SU-DHL-6 (cell line): ENCODE measurements around the gene PDLIM4.

ENCODE experiments used
- H2AFZ ChIP-seq: fragments of 200-600 bp; sonication (generic); 2 replicates; pipeline ENCODE4 v1.6.1; 2014; ENCODE audit warnings: low read depth, mild to moderate bottlenecking, moderate library complexity, mixed read lengths, antibody characterized with exemption, low read length; ENCODE audit not compliant: severe bottlenecking
- H3F3A ChIP-seq: fragments of 200-600 bp; shearing (Covaris generic); 2 replicates; pipeline ENCODE4 v1.6.0; 2016; ENCODE audit warnings: antibody characterized with exemption, mild to moderate bottlenecking; ENCODE audit not compliant: insufficient read depth
- H3K27ac ChIP-seq: fragments of 200-600 bp; sonication (generic); 2 replicates; pipeline ENCODE4 v1.5.1; 2016; ENCODE audit warnings: low read depth, mild to moderate bottlenecking, low read length, moderate library complexity, mixed read lengths
- H3K27me3 ChIP-seq: fragments of 200-600 bp; sonication (generic), shearing (Covaris generic); 2 replicates; pipeline ENCODE4 v1.6.0; 2014; ENCODE audit warnings: mild to moderate bottlenecking, low read length
- H3K36me3 ChIP-seq: fragments of 200-600 bp; sonication (generic); 2 replicates; pipeline ENCODE4 v1.6.1; 2014; ENCODE audit warnings: mild to moderate bottlenecking, low read length, mixed read lengths
- H3K4me2 ChIP-seq: fragments of 300-600, 200-600 bp; shearing (Covaris generic), sonication (generic); 2 replicates; pipeline ENCODE4 v1.6.0; 2014; ENCODE audit warnings: low read length, low read depth, mild to moderate bottlenecking; ENCODE audit not compliant: poor library complexity, severe bottlenecking
- H3K4me3 ChIP-seq: fragments of 200-600 bp; sonication (generic); 2 replicates; pipeline ENCODE4 v1.5.1; 2014; ENCODE audit warnings: antibody characterized with exemption, low read length, mild to moderate bottlenecking, mixed read lengths; ENCODE audit not compliant: insufficient read depth, poor library complexity, severe bottlenecking
- H3K79me2 ChIP-seq: fragments of 200-600 bp; sonication (generic); 2 replicates; pipeline ENCODE4 v1.6.1; 2014; ENCODE audit warnings: mild to moderate bottlenecking, low read length, moderate library complexity; ENCODE audit not compliant: insufficient read depth
- H3K9ac ChIP-seq: fragments of 200-600 bp; sonication (generic); 2 replicates; pipeline ENCODE4 v1.7.0; 2014; ENCODE audit warnings: mild to moderate bottlenecking, low read length
- H3K9me2 ChIP-seq: fragments of 200-600 bp; sonication (generic); replicated peaks from 2 replicates; pipeline ENCODE4 v1.6.1; 2014; ENCODE audit warnings: low read length; ENCODE audit not compliant: insufficient read depth
- H3K9me3 ChIP-seq: fragments of 200-600 bp; sonication (generic); 2 replicates; pipeline ENCODE4 v1.6.1; 2014; ENCODE audit warnings: low read length, mixed read lengths; ENCODE audit not compliant: insufficient read depth
- H4K20me1 ChIP-seq: fragments of 200-600 bp; sonication (generic); 2 replicates; pipeline ENCODE4 v1.6.1; 2014; ENCODE audit warnings: low read depth, mild to moderate bottlenecking, antibody characterized with exemption, low read length, moderate library complexity, mixed read lengths
- EZH2phosphoT487 ChIP-seq: fragments of 200-600 bp; sonication (generic), shearing (Covaris generic); conservative IDR thresholded peaks from 2 replicates; pipeline ENCODE4 v1.6.1; 2018; ENCODE audit warnings: mild to moderate bottlenecking, antibody characterized with exemption, low read length, moderate library complexity, mixed read lengths
- TF ChIP-seq, protein P1 (sequence below): fragments of 200-600 bp; sonication (generic); IDR thresholded peaks from one replicate; pipeline ENCODE4 v1.5.1; 2017; ENCODE audit warnings: antibody characterized with exemption, mild to moderate bottlenecking, low read length, moderate library complexity; ENCODE audit not compliant: insufficient read depth, poor library complexity, severe bottlenecking

The PDLIM4 gene

DNA sequence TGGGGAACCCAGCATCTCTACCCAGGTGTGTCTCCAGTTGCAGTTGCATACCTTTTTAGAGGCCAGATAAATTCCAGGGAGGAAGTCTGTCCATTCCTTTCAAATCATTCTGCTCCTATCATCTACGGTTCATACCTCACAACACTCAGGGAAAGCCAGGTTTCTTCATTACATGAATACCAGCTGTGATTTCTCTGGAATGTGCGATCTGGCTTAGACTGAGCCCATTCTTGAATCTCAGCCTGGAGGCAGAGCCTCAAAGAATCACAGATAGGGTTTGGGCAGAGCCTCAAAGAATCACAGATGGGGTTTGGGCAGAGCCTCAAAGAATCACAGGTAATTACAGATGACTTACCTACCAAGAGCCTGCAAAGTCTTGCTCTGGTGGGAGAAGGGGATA lies 37.0 kb upstream of the PDLIM4 start:
- H3F3A ChIP-seq = no peaks in the 10 kb centered on the region
- no peak overlapping the region for H3K27ac ChIP-seq
- no peak overlapping the region for H3K9ac ChIP-seq
- H3K9me3 ChIP-seq = no peaks in the 10 kb centered on the region
- no peak overlapping the region for H3K4me2 ChIP-seq
- no peak overlapping the region for H2AFZ ChIP-seq
- no peak overlapping the region for H3K4me3 ChIP-seq
- H3K9me2 ChIP-seq = no peaks in the 10 kb centered on the region
- H3K27me3 ChIP-seq = no peaks in the 10 kb centered on the region
- no peaks in the 10 kb centered on the region for H3K79me2 ChIP-seq
- no peaks in the 10 kb centered on the region for H4K20me1 ChIP-seq
- H3K36me3 ChIP-seq = no peaks in the 10 kb centered on the region
- TF ChIP-seq, protein P1, sequence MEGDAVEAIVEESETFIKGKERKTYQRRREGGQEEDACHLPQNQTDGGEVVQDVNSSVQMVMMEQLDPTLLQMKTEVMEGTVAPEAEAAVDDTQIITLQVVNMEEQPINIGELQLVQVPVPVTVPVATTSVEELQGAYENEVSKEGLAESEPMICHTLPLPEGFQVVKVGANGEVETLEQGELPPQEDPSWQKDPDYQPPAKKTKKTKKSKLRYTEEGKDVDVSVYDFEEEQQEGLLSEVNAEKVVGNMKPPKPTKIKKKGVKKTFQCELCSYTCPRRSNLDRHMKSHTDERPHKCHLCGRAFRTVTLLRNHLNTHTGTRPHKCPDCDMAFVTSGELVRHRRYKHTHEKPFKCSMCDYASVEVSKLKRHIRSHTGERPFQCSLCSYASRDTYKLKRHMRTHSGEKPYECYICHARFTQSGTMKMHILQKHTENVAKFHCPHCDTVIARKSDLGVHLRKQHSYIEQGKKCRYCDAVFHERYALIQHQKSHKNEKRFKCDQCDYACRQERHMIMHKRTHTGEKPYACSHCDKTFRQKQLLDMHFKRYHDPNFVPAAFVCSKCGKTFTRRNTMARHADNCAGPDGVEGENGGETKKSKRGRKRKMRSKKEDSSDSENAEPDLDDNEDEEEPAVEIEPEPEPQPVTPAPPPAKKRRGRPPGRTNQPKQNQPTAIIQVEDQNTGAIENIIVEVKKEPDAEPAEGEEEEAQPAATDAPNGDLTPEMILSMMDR = no peak
- TF ChIP-seq EZH2phosphoT487 = no peak

DNA sequence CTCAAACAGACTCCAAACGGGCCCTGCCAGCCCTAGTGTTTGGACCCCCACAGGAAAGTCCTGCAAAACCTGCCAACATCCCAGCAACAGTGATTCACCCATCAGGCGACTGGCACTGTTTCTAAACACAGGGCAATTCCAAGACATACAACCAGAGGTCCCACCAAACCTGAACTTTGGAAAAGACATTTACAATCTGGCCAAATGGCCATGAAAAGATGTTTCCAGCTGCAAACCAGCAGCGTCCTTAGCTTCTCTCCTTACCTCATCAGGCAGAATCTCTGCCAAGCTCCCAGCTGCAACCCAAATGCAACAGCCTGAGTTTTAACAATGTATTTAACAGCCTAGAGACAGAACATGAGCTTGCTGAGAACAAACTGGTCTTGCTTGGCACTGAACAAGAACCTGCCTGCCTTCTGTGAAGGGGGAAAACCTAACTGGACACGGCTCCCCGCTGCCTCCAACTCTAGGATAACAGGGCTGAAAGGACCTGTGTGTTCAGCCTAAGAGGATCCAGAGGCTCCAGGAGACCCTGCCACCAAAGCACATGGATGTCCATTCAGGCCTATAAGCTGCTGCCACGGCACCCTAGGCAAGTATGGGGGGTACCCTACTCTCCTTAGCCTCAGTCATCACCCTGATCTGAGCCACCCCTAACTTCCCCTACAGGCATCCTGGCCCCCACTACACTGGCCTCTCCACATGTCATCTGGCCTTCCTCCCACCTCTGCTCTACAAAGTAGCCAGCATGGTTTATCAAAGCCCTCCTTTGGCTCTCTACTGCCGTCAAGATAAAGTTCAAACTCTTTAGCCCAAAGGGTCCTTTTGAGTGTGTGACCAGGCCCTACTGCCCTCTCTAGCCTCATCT lies 35.5 kb upstream of the PDLIM4 start:
- no peak overlapping the region for H2AFZ ChIP-seq
- H4K20me1 ChIP-seq = no peaks in the 10 kb centered on the region
- H3K4me2 ChIP-seq = no peak overlapping the region
- TF ChIP-seq, protein P1 = no peak
- TF ChIP-seq EZH2phosphoT487 = no peak
- H3F3A ChIP-seq = no peaks in the 10 kb centered on the region
- no peaks in the 10 kb centered on the region for H3K27me3 ChIP-seq
- no peak overlapping the region for H3K4me3 ChIP-seq
- no peaks in the 10 kb centered on the region for H3K36me3 ChIP-seq
- H3K9me2 ChIP-seq = no peaks in the 10 kb centered on the region
- no peak overlapping the region for H3K27ac ChIP-seq
- H3K79me2 ChIP-seq = no peaks in the 10 kb centered on the region
- H3K9ac ChIP-seq = no peak overlapping the region
- no peaks in the 10 kb centered on the region for H3K9me3 ChIP-seq

DNA sequence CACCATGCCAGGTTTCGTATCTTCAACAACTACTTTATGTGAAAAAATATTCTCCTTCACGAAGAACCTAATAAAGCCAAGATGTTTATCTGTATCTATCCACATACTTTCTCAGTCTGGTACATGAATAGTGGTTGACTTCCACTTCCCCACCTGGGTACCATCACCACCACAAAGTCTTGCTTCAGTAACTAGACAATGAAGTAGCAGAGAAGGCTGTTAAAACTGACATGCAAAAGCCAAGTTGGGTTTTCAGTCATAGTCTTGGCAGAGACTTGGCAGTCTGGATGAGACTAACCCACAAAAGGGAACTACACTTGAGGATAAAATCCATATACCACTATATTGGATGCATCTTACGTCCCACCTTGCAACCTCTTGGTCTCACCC lies 34.9 kb upstream of the PDLIM4 start:
- no peaks in the 10 kb centered on the region for H4K20me1 ChIP-seq
- no peak overlapping the region for H3K4me2 ChIP-seq
- TF ChIP-seq, protein P1 = no peak
- TF ChIP-seq EZH2phosphoT487 = no peak
- no peaks in the 10 kb centered on the region for H3K27me3 ChIP-seq
- no peak overlapping the region for H3K4me3 ChIP-seq
- no peaks in the 10 kb centered on the region for H3F3A ChIP-seq
- no peak overlapping the region for H3K9ac ChIP-seq
- H3K36me3 ChIP-seq = no peaks in the 10 kb centered on the region
- H3K27ac ChIP-seq = no peak overlapping the region
- H3K9me2 ChIP-seq = no peaks in the 10 kb centered on the region
- H3K79me2 ChIP-seq = no peaks in the 10 kb centered on the region
- H3K9me3 ChIP-seq = no peaks in the 10 kb centered on the region
- no peak overlapping the region for H2AFZ ChIP-seq
